ENCODE results near the gene ONECUT1.

DNA sequence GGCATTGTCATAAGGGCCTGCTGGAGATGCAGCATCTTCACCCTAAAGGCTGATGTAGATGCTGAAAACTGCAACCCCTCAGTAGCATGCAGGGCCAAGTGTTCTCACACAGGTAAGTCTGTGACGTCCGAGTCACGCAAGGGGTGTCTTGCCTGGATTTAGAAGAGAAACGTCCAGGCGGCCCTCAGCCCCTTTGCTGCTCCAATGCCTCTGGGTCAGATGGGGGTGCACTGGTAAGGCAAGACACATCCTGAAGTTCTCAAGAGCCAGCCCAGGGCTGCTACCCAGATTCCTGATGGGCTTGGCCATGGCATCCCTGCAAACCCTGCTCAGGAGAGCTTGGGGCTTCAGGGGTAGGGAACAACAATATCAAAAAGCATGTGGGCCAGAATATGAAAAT is 25.4 kb downstream of the ONECUT1 start:
- TF ChIP-seq, protein P1, sequence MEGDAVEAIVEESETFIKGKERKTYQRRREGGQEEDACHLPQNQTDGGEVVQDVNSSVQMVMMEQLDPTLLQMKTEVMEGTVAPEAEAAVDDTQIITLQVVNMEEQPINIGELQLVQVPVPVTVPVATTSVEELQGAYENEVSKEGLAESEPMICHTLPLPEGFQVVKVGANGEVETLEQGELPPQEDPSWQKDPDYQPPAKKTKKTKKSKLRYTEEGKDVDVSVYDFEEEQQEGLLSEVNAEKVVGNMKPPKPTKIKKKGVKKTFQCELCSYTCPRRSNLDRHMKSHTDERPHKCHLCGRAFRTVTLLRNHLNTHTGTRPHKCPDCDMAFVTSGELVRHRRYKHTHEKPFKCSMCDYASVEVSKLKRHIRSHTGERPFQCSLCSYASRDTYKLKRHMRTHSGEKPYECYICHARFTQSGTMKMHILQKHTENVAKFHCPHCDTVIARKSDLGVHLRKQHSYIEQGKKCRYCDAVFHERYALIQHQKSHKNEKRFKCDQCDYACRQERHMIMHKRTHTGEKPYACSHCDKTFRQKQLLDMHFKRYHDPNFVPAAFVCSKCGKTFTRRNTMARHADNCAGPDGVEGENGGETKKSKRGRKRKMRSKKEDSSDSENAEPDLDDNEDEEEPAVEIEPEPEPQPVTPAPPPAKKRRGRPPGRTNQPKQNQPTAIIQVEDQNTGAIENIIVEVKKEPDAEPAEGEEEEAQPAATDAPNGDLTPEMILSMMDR (IDR thresholded peaks at IDR 0.05), result no peak
- TF ChIP-seq RFX5 (IDR thresholded peaks at IDR 0.05) (no peak), POLR2A (IDR thresholded peaks at IDR 0.05; ENCODE audit: low read length) (no peak)
- TF ChIP-seq, protein P2, sequence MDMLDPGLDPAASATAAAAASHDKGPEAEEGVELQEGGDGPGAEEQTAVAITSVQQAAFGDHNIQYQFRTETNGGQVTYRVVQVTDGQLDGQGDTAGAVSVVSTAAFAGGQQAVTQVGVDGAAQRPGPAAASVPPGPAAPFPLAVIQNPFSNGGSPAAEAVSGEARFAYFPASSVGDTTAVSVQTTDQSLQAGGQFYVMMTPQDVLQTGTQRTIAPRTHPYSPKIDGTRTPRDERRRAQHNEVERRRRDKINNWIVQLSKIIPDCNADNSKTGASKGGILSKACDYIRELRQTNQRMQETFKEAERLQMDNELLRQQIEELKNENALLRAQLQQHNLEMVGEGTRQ (IDR thresholded peaks at IDR 0.05), result no peak
- TF ChIP-seq, protein P3, sequence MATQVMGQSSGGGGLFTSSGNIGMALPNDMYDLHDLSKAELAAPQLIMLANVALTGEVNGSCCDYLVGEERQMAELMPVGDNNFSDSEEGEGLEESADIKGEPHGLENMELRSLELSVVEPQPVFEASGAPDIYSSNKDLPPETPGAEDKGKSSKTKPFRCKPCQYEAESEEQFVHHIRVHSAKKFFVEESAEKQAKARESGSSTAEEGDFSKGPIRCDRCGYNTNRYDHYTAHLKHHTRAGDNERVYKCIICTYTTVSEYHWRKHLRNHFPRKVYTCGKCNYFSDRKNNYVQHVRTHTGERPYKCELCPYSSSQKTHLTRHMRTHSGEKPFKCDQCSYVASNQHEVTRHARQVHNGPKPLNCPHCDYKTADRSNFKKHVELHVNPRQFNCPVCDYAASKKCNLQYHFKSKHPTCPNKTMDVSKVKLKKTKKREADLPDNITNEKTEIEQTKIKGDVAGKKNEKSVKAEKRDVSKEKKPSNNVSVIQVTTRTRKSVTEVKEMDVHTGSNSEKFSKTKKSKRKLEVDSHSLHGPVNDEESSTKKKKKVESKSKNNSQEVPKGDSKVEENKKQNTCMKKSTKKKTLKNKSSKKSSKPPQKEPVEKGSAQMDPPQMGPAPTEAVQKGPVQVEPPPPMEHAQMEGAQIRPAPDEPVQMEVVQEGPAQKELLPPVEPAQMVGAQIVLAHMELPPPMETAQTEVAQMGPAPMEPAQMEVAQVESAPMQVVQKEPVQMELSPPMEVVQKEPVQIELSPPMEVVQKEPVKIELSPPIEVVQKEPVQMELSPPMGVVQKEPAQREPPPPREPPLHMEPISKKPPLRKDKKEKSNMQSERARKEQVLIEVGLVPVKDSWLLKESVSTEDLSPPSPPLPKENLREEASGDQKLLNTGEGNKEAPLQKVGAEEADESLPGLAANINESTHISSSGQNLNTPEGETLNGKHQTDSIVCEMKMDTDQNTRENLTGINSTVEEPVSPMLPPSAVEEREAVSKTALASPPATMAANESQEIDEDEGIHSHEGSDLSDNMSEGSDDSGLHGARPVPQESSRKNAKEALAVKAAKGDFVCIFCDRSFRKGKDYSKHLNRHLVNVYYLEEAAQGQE (IDR thresholded peaks at IDR 0.05), result no peak
- TF ChIP-seq, protein P4, sequence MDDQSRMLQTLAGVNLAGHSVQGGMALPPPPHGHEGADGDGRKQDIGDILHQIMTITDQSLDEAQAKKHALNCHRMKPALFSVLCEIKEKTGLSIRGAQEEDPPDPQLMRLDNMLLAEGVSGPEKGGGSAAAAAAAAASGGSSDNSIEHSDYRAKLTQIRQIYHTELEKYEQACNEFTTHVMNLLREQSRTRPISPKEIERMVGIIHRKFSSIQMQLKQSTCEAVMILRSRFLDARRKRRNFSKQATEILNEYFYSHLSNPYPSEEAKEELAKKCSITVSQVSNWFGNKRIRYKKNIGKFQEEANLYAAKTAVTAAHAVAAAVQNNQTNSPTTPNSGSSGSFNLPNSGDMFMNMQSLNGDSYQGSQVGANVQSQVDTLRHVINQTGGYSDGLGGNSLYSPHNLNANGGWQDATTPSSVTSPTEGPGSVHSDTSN (IDR thresholded peaks at IDR 0.05), result no peak
